COR-L47 (cell line): Measurements from ENCODE around the gene COL19A1.
A peak's percentile ranks its signal among the peaks of the same experiment; 100 is the strongest.
"Not testable (repeated sequence)": the region's sequence is repeated elsewhere in the genome, so short reads cannot be mapped to it uniquely, and the experiment has no call there.

ENCODE experiments used
- DNase-seq: peaks from one replicate; lab custom pipeline; 2025; lab: John Stamatoyannopoulos, UW

Gene COL19A1

DNA sequence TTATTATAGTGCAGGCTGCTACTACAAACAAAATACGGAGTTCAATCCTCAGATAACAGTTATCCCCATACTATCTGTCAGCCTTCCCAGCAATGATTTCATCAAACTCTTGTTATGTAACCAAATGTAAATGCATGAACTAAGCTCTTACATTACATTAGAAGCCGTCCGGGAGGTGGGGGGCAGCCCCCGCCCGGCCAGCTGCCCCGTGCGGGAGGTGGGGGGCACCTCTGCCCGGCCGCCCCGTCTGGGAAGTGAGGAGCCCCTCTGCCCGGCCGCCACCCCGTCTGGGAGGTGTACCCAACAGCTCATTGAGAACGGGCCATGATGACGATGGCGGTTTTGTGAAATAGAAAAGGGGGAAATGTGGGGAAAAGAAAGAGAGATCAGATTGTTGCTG lies 99.6 kb downstream of the COL19A1 start:
- DNase-seq = not testable (repeated sequence)

DNA sequence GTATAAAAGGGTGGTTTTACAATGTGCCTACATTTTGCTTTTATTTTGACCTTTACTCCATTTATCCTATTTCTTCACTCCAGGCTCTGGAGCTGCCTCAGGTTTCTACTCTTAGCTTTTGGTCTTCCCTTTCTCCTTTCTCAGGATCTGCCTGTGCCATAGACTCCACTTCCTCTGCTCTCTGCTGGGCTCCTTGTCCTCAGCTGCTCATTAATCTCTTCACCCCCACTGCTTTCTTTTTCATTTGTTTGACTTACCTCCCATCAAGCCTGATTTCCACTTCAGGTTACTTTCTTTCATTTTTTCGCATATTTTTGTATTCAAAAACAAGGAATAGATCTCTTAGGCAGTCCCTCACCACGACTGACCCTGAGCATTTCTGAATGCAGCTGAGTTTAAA lies 106.8 kb downstream of the COL19A1 start:
- no peak for DNase-seq

DNA sequence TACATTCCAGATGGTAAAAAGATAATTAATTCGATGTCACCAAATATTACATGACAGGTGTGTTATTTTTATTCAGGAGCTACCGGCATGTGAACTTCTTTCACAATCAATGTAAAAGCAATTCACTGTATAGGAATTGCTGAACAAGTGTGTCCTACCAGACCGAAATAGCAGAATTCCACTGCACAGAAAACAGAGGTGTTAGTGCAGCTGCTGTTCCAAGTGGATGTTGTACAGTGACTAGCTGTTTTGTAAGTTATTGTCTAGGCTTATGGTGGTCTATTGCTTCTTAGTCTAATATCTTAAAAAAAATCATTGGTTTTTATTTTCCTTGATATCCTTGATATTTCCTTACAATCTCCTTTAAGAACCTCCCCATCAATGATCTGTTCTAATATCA lies 107.4 kb downstream of the COL19A1 start:
- DNase-seq = no peak

DNA sequence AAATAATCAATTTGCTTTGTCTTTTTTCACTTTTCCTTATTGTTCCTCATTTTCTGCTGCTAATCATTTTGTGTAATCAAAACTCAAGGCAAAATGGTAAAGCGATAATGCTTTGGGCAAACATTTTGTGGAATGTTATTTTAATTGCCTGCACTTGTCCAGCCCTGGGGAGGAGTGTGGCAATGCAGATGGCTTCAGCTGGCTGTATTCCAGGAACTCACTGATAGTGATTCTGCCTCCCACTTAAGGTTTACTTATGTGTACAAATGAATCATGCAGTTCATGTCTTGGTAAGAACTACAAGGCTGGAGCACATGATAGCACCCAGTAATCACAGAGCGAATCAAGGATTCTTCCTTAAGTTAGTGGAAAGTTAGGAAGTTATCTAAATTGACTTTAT lies 107.8 kb downstream of the COL19A1 start:
- DNase-seq = peak; percentile 63

GRCh38 chr6:69976591-69977090 lies 110.3 kb downstream of the COL19A1 start:
- DNase-seq = no peak

DNA sequence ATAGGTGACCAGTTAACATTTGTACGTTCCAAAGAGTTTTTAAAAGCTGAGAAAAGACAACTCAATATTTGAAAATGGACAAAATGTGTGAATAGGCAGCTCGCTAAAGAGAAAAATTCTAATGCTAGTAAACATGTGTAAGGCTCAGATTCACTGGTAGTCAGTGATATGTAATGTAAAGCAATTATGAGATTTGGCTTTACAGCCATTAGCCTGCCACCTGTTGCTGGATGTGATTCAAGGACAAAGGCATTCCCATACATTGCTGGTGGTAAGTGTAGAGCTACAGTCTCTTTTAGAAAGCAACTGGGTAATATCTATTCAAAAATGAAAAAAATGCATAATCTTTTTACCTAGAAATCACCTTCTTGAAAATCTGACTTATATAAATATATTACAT lies 114.3 kb downstream of the COL19A1 start:
- DNase-seq = no peak

GRCh38 chr6:69984506-69984905 lies 118.2 kb downstream of the COL19A1 start:
- no peak for DNase-seq

DNA sequence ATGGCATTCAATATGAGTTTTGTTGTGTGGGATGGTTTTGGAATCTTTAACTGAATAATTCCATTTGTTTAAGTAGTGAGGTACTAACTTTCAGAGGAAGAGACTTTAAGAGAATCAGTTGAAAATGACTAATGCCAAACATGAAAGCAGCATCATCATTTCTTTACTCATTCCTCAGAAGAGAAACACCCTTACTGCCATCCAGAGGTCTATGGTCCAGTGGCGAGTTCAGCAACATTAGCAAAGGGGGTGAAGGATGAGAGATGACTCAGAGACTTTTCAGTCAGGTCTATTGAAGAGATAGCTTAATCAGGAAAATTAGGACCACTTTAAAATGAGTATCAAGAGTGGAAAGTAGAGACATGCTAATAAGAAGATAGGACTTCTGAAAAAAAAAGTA lies 118.8 kb downstream of the COL19A1 start:
- DNase-seq = no peak

DNA sequence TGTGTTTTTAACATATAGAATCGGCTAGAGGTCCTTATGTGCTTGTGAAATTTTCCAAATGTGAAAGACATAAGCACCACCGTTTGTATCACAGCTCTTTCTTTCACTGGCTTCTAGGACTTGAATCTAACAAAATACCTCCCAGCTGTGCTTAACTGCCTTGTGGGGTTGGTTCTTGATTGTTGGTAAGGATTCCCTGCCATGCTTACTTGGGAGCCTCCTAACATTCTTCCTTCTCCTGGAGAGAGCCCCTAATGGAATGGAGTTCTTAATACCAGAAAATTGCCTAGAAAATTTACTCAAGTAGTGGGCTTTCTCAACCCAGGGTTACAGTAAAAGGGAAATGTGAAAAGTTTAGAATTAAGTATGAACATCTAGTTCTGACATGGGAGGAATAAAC lies 121.2 kb downstream of the COL19A1 start:
- no peak for DNase-seq

DNA sequence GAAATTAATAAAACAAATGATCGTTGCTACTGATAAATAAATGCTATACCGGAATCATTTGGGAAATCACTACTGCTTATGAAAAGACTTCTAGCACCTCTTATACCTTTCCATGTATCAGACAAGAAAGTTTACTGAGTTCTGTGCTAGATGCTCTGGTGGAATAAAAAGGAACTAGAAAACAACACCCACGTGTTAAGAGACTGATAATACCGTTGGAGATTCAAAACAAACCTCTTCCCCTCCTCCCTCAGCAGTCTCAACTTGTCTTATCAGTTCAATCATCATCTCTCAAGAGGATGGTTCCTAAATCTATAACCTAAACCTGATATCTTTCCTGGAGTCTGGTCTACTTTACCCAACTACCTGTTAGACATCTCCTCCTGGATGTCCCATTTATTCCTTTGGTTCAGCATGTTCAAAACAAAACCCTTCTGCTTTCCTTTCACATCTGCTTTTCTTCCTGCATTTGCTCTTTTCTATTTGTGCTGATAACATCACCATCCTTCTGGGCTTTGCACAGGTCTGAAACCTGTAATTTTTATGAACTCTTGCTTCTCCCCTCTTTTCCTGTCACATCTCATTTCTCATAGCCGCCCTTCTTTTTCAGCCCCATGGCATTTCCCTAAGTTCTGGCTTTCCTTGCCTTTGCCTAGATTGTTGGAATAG lies 122.2 kb downstream of the COL19A1 start:
- DNase-seq = no peak

GRCh38 chr6:69994251-69994650 lies 127.9 kb downstream of the COL19A1 start:
- DNase-seq = no peak

GRCh38 chr6:70008189-70008588 lies 141.8 kb downstream of the COL19A1 start:
- DNase-seq = no peak

DNA sequence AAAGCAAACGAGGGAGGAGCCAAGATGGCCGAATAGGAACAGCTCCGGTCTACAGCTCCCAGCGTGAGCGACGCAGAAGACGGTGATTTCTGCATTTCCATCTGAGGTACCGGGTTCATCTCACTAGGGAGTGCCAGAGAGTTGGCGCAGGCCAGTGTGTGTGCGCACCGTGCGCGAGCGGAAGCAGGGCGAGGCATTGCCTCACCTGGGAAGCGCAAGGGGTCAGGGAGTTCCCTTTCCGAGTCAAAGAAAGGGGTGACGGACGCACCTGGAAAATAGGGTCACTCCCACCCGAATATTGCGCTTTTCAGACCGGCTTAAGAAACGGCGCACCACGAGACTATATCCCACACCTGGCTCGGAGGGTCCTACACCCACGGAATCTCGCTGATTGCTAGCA lies 144.0 kb downstream of the COL19A1 start:
- not testable (repeated sequence) for DNase-seq

DNA sequence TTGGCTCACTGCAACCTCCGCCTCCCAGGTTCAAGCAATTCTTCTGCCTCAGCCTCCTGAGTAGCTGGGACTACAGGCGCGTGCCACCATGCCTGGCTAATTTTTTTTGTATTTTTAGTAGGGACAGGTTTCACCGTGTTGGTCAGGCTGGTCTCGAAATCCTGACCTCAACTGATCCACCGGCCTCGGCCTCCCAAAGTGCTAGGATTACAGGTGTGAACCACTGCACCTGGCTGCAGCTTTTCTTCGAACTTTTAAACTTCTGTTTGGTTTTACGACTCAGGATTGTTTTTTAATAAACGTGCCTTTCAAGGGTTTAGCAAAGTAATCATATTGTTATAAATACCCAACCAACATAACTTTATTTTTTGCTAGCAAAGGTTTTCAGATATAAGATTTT lies 156.8 kb downstream of the COL19A1 start:
- not testable (repeated sequence) for DNase-seq

- DNase-seq = no peak
Observed at GRCh38 chr6:70028246-70028645, 161.9 kb downstream of the COL19A1 start.

- DNase-seq = no peak
Observed at GRCh38 chr6:70028926-70029325, 162.6 kb downstream of the COL19A1 start.

GRCh38 chr6:70033781-70034180 lies 167.4 kb downstream of the COL19A1 start:
- no peak for DNase-seq

- DNase-seq = no peak
Observed at GRCh38 chr6:70037445-70037844, 171.1 kb downstream of the COL19A1 start.

DNA sequence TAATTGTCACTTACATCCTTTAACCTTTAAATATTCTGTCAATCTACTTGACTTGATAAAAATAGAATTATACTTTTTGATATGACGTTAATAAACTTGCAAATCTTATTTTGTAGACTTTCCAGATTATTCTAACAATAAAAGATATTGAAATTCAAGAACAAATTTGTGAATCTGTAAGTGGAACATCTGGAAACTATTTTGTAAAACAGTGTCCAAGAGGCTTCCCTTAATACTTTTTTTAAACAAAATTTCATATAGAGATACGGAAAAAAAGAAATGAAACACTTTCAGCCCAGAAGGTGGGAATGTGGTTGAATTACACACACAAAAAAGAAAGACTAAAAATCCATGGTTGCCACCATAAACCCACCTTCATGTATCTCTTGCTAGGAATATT lies 174.4 kb downstream of the COL19A1 start:
- DNase-seq = no peak

GRCh38 chr6:70041411-70041810 lies 175.1 kb downstream of the COL19A1 start:
- DNase-seq = no peak

DNA sequence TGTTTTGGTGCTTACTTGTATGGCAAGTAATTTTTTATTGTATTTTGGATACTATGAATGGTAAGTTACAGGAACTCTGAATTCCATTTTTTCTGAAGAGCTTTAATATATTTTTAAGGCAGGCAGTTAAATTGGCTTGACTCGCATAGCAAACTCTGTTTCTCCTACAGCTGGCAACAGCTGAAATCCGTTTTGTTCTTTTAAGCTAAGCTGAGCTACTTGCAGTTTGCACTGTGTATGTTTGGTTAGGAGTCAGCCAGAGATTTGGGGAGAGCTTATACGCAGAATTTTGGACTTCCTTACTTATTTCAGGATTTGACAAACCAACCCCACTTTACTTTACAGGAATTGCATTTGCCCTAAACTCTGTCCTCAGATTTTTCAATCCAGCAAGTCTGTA lies 179.1 kb downstream of the COL19A1 start:
- no peak for DNase-seq

GRCh38 chr6:70051197-70052124 lies 185.1 kb downstream of the COL19A1 start:
- DNase-seq = no peak

GRCh38 chr6:70059039-70059719 lies 192.8 kb downstream of the COL19A1 start:
- DNase-seq = no peak
